Skin of body (tissue), 2 donors: ENCODE data around the gene DMTF1. TPM values are rescaled to one million over a fixed set of nuclear protein-coding genes. Genes with fewer than 3 reads are reported as not detected.
A peak's percentile ranks its signal among the peaks of the same experiment; 100 is the strongest.

Experiments used
- DNase-seq: peaks from one replicate; lab custom pipeline; 2025; lab: John Stamatoyannopoulos, UW
- total RNA-seq: library from RNA; depleted of rRNA; stranded (reverse); fragments of >200 nt; gene quantifications from one replicate; pipeline ENCODE4 v1.2.3, GENCODE V29; 2014

Gene DMTF1
- total RNA-seq, 1 donor from 2014 or later, result 126 TPM

DNA sequence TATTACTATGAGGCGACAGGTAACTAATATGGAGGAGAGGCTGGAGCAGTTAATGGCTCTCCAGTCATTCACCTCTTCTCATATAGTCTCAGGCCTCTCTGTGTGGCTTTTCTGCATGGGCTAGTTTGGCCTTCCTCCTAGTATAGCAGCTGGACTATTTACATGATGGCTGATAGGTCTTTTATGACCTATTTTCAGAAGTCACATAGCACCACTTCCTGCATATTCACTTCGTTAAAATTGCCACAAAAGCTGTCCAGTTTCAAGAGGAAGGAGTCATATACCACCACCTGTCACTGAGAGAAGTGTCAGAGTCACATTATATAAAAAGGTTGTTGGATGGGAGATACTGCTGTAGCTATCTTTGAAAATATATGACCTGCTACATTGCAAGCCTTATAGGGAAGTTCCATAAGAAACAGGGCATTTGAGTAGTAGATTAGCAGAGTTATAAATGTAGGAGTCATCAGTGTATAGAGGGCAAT lies 8.0 kb upstream of the DMTF1 start:
- no peak for DNase-seq

DNA sequence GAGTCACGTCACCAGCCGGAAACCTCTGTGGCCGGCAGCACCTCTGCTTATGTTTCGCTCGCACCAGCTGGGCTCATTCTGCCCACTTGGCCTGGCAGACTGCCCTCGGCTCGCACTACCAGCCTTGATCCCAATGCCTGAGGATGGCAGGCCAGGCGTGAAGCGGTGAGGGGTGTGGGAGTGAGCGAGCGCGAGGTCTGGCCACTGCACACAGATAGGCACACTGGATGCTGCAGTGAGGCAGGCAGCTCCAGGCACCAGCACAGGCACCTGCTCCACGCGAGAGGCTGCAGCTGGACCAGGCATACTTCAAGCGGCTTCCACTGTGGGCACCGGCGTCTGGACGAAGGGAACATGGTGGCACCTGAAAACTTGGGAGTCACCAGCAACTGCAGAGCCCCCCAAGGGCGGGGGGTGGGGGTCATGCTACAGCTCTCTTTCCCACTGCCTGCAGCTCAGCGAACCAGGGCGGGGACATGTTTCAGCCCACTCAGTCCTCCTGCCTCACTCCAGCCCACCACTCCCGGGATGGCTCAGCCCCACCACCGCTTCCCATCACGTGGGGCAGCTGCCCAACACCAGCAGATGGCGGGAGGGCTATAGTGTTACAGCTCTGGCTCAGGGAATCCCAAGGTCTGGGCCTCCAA lies 5.4 kb upstream of the DMTF1 start:
- DNase-seq, result no peak

DNA sequence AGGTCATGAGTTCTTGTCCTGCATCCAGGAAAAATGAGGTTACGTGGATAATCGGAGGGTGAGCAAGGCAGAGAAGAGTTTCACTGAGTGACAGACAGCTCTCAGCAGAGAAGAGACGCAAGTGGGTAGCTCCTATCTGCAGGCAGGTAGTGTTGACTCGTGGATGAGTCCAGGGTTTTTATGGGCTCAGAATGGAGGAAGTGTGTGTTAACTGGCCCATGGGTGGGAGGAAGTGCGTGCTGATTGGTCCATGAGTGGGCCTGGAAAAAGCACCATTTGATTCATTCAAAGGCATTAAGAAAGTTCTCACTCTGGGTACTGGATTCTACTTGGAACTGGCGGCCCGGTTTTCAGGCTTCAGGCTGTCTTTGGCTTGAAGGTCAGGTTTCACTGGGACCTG lies 4.8 kb upstream of the DMTF1 start:
- no peak for DNase-seq

DNA sequence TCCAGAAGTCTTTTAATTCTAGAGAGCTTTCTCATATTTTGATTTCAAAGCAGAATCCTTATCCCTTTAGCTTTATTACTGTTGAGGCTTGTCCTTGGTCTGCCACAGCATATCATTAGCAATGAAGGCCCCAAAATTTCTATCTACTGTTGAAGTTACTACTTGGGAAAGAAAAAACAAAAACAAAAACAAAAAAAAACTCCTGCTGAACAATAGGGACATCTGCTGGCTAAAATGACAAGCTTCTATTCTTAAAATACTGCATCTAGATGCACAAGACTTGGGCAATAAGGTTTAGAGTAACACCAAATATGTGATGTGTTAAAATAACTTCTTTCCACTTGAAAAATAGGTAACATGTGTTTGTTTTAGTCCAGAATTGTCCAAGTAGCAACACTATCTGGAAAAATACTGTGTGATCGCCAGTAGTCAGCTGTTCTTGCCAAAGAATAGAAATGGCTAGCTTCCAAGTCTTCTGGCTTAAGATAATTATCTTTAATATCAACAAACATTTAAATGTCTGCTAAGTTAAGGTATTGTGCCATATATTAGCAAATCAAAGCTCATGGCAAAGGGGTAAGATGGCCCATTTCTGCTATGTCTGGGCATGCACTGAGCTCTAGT lies 3.8 kb upstream of the DMTF1 start:
- peak; percentile 35 for DNase-seq

DNA sequence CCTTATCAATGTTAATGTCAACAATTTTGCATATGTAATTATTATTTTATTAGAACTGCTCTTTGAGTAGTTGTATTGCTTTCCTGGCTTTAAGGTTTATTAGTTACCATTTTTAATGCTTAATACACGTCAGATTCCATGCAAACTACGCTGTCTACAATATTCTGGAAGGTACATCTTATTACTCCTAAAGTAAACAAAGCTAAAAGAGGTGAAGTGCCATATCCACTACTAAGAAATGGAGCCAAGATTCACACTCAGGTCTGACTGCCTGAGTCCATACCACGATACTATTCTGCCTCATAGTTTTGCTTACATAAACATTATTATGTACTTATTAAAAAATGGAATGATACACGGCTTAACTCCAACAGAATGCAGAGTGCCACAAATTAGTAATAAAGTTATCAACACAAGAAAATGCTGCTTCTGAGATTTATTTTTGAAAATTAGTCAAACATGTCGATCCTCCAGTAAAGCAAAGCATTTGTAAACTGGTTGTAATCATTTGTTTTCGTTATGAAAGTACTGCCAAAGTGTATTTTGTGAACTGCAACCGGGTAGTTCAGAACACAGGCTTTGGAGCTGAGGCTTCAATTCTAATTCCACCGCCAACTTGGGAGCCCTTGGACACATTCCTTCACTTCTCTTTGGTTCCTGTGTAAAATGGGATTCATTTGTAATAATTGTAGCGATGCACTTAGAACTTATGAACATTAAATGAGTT lies 1.1 kb upstream of the DMTF1 start:
- DNase-seq, result peak; percentile 18

DNA sequence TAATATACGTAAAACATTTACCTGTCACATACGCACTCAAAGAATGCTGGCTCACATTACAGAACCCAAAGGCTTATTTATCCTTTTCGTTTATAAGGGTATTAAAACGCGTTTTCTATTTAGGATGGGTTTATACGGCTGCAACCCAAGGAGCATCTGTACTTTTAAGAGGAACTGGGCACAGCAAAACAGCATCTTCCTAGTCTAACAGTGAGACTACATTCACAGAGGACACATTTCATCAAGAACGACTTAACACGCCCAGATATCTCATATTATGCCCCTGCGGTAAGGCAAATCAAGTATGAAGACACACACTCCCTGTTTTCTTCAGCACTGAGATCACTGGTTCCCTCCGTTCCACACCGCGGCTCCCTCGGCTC lies 533 bp upstream of the DMTF1 start:
- no peak for DNase-seq

DNA sequence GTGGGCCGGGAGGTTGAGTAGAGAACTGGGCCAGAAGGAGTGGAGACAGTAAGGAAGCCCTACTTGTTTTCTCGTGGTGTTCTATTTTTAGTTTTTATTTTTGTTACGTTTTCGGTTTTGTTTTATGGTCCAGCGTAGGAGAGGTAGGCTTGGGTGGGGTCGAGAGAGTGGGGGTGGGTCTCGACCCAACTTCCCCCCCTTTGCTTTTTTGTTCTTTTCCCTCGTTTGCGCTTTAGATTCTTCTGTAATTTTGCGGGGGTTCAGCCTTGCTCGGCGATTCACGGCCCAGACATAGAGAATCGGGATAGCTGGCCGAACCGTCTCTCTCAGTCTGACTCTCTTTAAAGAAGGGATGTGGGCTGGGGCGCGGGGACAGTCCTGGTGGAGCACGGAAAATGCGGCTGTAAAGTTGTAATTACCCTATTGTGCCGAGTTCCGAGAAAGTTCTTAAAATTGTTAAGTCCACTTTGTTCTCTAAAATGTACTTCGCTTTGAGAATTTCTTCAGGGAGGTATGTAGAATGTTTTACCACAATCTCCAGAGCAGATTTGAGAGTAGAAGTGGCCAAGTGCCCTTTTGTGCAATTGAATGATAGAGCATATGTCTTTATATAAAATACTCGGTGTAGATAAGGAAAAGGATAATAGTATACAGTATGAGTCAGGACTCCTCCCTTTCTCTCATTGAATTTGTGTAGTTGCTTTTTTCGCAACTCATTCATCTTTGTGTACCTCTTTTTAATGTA lies 816 bp downstream of the DMTF1 start:
- DNase-seq, result peak; percentile 3

DNA sequence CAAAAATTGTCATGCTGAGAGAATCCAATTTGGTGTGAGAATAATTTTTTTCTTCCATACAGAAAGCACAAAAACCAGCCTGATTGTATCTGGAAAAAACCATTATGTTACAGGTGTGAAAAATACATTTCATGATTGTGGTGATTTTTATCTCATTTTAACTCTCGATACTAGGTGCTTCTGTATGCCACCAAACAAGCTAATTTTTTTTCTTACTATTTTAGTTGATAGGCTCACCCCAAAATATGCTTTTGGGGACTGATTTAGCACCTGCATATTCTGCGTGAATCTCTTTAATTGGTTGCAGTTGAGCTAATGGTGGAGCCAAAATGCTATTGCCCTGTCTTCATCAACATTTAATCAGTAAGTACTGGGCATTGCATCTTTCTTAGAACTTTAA lies 1.9 kb downstream of the DMTF1 start:
- DNase-seq, result no peak

DNA sequence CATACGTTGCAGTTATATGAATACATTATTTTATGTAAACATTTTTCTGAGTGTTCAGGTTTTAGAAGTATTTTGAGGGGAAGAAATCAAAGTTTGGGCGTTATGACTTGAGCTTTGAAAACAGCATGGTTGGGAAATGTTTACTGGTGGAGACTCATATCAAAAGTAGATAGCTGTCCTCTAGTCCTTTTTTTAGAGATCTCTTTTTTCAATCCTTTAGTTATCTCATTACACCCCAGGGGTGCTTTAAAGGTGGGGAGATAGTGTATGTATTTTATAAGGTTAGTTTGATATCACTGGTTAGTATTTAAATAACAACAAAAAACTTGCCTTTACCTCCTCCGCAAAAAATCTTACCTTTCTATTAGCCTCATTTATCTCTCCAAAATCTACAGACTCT lies 2.3 kb downstream of the DMTF1 start:
- no peak for DNase-seq

DNA sequence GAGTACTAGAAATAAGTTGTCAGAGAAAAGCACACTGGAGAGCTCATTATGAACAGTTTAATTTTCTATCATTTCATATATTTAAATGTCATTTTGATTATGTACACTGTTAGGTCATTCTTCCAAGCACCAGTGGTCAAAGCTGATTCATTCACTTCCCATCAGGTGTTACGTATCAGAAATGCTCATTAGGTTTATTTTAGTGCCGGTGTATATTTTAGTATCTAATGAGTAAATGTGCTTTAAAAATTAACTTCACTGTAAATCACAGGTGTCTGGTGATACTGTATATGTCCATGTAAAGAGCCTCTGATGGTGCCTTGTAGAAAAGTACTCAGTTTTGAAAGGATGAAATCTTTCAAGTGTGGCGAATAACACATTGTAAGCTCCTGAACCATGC lies 3.5 kb downstream of the DMTF1 start:
- no peak for DNase-seq

DNA sequence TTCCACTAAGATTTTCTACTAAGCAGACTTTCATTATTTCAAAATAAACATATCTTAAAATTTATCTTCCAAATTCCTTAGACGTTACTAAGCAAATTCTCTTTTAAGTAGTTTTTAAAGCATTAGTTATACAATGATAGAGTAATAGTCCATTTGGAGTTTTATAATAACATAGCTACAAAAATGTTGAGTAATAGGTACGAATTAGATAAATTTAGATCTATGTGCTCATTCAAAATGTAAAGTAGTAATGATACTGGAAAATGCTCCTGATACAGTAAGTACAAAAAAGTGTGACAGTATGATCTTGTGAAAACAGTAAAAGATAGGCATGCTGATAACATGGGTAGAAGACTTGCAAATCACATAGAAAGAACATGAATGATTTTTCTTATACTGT lies 4.5 kb downstream of the DMTF1 start:
- no peak for DNase-seq

DNA sequence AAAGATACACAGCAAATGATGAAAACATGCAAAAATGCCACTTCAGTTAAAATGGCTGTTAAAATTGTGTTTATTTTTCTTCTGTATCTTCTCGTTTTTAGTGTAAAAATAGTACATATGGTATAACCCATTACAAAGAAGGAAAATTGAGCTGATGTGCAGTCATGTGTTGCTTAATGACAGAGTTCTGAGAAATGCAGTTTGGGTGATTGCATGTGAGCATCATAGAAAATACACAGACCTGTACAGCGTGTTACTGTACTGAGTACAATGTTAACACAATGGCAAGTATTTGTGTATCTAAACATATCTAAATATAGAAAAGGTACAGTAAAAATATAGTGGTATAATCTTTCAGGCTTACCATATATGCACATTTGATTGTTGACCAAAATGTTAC lies 7.3 kb downstream of the DMTF1 start:
- DNase-seq, result no peak

DNA sequence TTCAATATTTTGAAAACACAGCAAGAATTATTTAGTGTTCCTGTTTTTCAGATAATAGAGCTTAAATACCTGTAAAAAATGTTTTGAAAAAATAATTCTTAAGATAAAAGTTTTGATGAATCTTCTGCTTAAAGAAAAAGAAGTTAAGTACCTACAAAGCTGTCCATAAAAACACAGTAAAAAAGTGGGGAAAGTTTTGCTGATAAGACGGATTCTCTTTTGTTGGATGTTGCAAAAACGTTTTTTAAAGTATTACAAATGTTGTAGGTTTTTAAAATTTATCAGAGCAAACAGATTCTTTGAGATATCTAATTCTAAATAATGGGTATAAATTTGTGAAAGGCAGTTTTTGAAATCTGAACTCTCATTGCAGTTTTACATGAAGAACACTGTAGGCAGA lies 12.2 kb downstream of the DMTF1 start:
- no peak for DNase-seq

DNA sequence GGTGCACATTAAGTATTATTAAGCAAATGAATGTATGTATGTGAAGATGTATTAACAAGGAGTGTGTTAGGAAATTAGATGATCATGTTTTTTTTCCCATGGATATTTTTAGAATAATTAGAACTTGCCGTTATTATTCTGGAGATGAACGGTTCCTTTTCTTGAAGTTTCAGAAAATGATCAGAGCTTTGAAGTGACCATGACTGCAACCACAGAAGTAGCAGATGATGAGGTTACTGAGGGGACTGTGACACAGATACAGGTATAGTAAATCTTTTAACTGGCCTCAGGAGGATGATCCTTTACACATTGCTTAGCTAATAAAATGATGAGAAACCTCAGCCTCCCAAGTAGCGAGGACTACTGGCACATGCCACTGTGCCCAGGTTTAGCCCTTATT lies 18.6 kb downstream of the DMTF1 start:
- DNase-seq, result no peak

DNA sequence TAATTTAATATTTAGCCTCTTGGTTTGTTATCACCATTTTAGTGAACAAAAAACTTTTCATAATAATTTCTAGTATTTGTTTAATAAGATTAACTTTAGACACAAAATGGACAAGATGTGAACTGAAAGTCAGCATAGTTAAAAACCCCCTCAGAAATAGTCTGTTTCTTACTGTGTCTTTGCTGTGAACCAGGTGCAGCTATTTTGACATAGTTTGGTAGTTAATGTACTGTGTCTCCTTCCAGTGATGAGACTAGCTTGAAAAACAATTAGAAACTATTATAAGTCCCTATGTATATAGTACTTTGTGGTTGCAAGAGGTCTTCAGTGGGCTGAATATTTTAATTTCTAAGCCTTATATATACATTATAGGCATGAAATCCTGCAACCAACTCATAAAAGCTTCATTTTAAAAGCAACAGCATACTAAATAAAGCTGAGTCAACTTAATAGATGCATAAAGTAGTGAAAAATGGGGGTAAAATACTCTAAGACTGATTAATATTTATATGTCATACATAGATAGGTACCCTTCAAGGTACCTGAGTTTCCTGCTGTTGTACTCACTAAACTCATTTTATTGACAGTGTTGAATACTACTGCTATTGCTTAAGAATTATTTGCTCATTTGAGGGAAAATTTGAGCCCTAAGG lies 19.2 kb downstream of the DMTF1 start:
- no peak for DNase-seq

DNA sequence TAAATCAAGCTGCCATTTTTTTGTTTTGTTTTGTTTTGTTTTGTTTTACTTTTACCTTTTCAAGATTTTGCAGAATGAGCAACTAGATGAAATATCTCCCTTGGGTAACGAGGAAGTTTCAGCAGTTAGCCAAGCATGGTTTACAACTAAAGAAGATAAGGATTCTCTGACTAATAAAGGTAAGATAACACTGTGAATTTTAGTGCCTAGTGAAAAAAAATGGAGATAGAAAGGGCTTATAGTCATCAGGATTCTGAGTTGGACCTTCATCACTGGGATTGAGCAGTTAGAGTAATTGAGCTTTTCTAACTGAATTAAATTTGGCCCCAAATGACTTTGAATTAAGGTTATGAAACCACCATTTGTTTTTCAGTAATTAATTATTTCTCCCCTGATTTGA lies 21.2 kb downstream of the DMTF1 start:
- no peak for DNase-seq

DNA sequence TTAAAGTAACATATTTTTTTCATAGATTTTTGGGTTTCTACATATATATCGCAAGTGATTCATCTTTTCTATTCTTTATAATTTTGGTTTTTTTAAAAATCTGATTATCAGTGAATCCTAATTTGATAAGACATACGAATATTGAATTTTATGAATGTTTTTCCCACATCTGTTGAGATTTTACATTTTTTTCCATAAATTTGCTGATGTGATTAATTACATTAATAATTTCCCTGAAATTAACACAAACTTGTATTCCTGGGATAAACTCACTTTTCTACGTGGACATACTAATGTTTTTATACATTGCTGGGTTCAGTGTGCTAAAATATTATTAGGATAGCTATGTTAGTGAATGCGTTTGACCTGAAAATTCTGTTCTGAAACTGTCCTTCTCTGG lies 26.1 kb downstream of the DMTF1 start:
- no peak for DNase-seq

DNA sequence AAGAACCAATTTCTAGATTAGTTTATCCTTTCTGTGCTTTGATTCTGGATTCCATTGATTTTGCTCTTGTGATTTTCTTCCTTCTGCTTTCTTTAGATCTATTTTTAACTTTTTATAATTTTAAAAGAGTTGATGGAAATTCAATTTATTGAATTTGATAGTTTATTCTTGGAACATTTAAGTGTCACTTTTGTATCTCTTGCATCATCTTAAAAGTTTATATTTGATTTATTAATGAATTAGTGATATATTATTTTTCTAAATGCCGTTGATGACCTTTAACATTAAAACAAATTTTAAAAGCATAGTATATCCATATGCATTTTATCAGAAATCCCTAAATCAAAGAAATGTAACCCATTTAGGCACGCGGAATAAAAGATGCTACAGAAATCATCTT lies 26.9 kb downstream of the DMTF1 start:
- DNase-seq, result no peak

DNA sequence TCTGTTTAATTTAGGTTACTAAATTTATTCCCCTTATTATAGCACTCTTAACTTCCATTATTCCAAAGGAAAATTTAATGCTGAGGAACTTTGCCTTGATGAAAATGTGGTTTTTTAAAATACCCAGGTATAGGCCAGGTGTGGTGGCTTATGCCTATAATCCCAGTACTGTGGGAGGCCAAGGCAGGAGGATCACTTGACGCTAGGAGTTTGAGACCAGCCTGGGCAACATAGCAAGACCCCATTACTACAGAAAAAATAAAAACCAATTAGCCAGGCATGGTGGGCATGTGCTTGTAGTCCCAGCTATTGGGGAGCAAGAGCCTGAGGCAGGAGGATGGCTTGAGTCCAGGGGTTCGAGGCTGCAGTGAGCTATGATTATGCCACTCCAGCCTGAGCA lies 34.9 kb downstream of the DMTF1 start:
- no peak for DNase-seq

DNA sequence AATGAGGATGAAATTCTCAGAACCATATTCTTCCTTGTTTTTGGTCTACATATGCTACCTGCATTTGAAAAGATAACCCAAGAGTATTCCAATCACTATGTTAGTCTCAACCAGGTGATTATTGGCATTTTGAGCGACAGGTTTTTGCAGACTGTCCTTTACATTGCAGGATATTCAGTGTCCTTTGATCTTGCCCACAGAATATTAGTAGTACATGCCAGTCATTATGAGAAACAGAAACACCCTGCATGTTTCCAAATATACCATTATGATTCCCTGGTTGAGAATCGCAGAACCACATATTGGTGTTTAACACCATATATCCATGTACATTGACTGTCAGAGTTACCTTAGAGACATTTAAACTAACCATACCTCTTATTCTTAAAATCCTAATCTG lies 36.7 kb downstream of the DMTF1 start:
- no peak for DNase-seq

DNA sequence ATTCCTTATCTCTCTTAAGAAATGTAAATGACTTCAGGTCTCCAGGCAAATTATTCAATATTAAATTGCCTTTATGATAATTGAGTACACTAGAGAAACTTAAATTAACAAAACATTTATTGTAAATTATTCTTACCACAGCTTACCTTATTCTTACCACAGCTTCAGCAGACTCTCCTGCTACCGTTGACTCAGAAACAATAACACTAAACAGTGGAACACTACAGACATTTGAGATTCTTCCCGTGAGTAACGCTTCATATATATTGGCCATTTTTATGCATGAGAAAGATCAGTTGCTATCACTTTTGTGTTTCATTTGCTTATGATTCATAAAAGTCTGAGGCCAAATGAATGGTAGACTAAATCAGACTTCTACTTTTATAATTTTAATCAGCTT lies 38.5 kb downstream of the DMTF1 start:
- no peak for DNase-seq
